ENCODE measurements around the gene FILIP1L.
"Not testable (repeated sequence)": the region's sequence is repeated elsewhere in the genome, so short reads cannot be mapped to it uniquely, and the experiment has no call there.

FILIP1L gene

GRCh38 chr3:100073714-100074307 lies 40.5 kb downstream of the FILIP1L start:
- no peak for DNase-seq (ENCODE audit: low read depth)

GRCh38 chr3:100073049-100073713 lies 41.1 kb downstream of the FILIP1L start:
- no peak for DNase-seq (ENCODE audit: low read depth)

- DNase-seq (ENCODE audit: low read depth): no peak
Measured at GRCh38 chr3:100072326-100073048, 41.8 kb downstream of the FILIP1L start.

- DNase-seq (ENCODE audit: low read depth): no peak
Measured at GRCh38 chr3:100069472-100069871, 44.8 kb downstream of the FILIP1L start.

- peak; percentile 49 for DNase-seq (ENCODE audit: low read depth)
Measured at GRCh38 chr3:100068826-100069225, 45.5 kb downstream of the FILIP1L start.

GRCh38 chr3:100067589-100067988 lies 46.7 kb downstream of the FILIP1L start:
- DNase-seq (ENCODE audit: low read depth): no peak

- DNase-seq (ENCODE audit: low read depth): no peak
Measured at GRCh38 chr3:100063929-100064461, 50.3 kb downstream of the FILIP1L start.

GRCh38 chr3:100062665-100063064 lies 51.6 kb downstream of the FILIP1L start:
- no peak for DNase-seq (ENCODE audit: low read depth)

- DNase-seq (ENCODE audit: low read depth): no peak
Measured at GRCh38 chr3:100060685-100061484, 53.4 kb downstream of the FILIP1L start.

- no peak for DNase-seq (ENCODE audit: low read depth)
Measured at GRCh38 chr3:100059472-100059871, 54.8 kb downstream of the FILIP1L start.

- no peak for DNase-seq (ENCODE audit: low read depth)
Measured at GRCh38 chr3:100057716-100058575, 56.4 kb downstream of the FILIP1L start.

GRCh38 chr3:100053951-100054620 lies 60.2 kb downstream of the FILIP1L start:
- no peak for DNase-seq (ENCODE audit: low read depth)

- DNase-seq (ENCODE audit: low read depth): not testable (repeated sequence)
Measured at GRCh38 chr3:100051513-100051912, 62.8 kb downstream of the FILIP1L start.

- DNase-seq (ENCODE audit: low read depth): no peak
Measured at GRCh38 chr3:100048248-100048647, 66.1 kb downstream of the FILIP1L start.

GRCh38 chr3:100047455-100048141 lies 66.7 kb downstream of the FILIP1L start:
- DNase-seq (ENCODE audit: low read depth): no peak

GRCh38 chr3:100046986-100047385 lies 67.3 kb downstream of the FILIP1L start:
- no peak for DNase-seq (ENCODE audit: low read depth)

GRCh38 chr3:100045696-100046095 lies 68.6 kb downstream of the FILIP1L start:
- no peak for DNase-seq (ENCODE audit: low read depth)

GRCh38 chr3:100044369-100044768 lies 69.9 kb downstream of the FILIP1L start:
- no peak for DNase-seq (ENCODE audit: low read depth)

- DNase-seq (ENCODE audit: low read depth): no peak
Measured at GRCh38 chr3:100043271-100043670, 71.0 kb downstream of the FILIP1L start.

Measured in T follicular helper cell (primary cell).